ENCODE data around the gene OR51D1. TPM values are rescaled to one million over a fixed set of nuclear protein-coding genes. Genes with fewer than 3 reads are reported as not detected.

Gene OR51D1
- polyA plus RNA-seq, 1 donor (not counting 4 experiments of a cell fraction or from before 2014, with no cell fraction given) = not detected

- dilution Hi-C loops (cut with MboI; ENCODE audit: extremely low pct_ligation_motif_present, low sequenced_read_pairs) = no loop called here
- Histone ChIP-seq H3K4me2 (ENCODE audit: control insufficient read depth, extremely low read depth, insufficient read depth, low read depth, low read length) (no peak overlapping the region), H3K9ac (ENCODE audit: control insufficient read depth, extremely low read depth, insufficient read depth, low read length) (no peak overlapping the region), H3K27ac (ENCODE audit: control insufficient read depth, insufficient read depth, low read length) (no peak overlapping the region), H3K36me3 (ENCODE audit: control insufficient read depth in 2 of 2, extremely low read depth in 1 of 2, insufficient read depth in 2 of 2, low read length in 2 of 2) (no peaks in the 10 kb centered on the region), H3K79me2 (ENCODE audit: control insufficient read depth, insufficient read depth, low read length) (no peaks in the 10 kb centered on the region), H3K9me3 (ENCODE audit: control insufficient read depth, low read depth, low read length) (no peaks in the 10 kb centered on the region), H4K20me1 (ENCODE audit: control insufficient read depth, extremely low read depth, insufficient read depth, low read length) (no peaks in the 10 kb centered on the region), H2AFZ (ENCODE audit: control insufficient read depth, low read length) (no peak overlapping the region), H3K27me3 (ENCODE audit: control insufficient read depth, extremely low read depth, insufficient read depth, low read length) (peaks cover 6% of the 10 kb centered on the region), H3K9me1 (ENCODE audit: control insufficient read depth, extremely low read depth, insufficient read depth, low read length) (no peaks in the 10 kb centered on the region), H3K4me3 (ENCODE audit: control insufficient read depth in 2 of 3, extremely low read depth in 1 of 3, insufficient read depth in 2 of 3, low read depth in 1 of 3, low read length in 3 of 3) (no peak overlapping the region), H3K4me1 (ENCODE audit: control insufficient read depth, extremely low read depth, insufficient read depth, low read length) (no peaks in the 10 kb centered on the region)
- no peak for TF ChIP-seq EZH2 (IDR thresholded peaks at IDR 0.05; ENCODE audit: low read length)
- TF ChIP-seq, protein P1, sequence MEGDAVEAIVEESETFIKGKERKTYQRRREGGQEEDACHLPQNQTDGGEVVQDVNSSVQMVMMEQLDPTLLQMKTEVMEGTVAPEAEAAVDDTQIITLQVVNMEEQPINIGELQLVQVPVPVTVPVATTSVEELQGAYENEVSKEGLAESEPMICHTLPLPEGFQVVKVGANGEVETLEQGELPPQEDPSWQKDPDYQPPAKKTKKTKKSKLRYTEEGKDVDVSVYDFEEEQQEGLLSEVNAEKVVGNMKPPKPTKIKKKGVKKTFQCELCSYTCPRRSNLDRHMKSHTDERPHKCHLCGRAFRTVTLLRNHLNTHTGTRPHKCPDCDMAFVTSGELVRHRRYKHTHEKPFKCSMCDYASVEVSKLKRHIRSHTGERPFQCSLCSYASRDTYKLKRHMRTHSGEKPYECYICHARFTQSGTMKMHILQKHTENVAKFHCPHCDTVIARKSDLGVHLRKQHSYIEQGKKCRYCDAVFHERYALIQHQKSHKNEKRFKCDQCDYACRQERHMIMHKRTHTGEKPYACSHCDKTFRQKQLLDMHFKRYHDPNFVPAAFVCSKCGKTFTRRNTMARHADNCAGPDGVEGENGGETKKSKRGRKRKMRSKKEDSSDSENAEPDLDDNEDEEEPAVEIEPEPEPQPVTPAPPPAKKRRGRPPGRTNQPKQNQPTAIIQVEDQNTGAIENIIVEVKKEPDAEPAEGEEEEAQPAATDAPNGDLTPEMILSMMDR (optimal IDR thresholded peaks at IDR 0.05 in 1 of 3, IDR thresholded peaks at IDR 0.05 in 1 of 3, conservative IDR thresholded peaks at IDR 0.05 in 1 of 3; ENCODE audit: extremely low read depth in 1 of 3, insufficient read depth in 2 of 3, low read length in 3 of 3) = no peak
- FAIRE-seq = no peak
- no peak for DNase-seq (ENCODE audit: low read depth, low spot score)
Measured at GRCh38 chr11:4639931-4640330, 2.7 kb downstream of the OR51D1 start.

DNA sequence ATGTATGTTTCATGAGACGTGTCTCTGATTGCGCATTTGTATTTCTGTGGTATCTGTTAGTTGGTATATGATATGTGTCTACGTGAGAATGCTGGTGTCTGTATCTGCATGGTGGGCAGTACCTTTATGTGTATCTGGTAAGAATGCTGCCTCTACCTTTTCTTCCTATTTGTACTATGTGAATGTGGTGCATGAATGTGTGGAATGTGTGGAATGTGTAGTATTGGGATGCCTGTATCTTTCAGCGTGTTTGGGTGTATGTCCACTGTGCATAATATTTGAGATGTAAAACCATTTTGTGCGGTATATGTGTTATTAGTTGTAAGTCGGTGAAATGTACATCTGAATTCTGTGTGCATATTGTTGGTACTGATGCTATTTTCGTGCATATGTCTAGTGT, 4.2 kb downstream of the OR51D1 start:
- no peaks in the 10 kb centered on the region for H3K9me1 ChIP-seq (ENCODE audit: control insufficient read depth, extremely low read depth, insufficient read depth, low read length)
- FAIRE-seq (no peak), DNase-seq (ENCODE audit: low read depth, low spot score) (no peak)
- peaks cover 6% of the 10 kb centered on the region for H3K27me3 ChIP-seq (ENCODE audit: control insufficient read depth, extremely low read depth, insufficient read depth, low read length)
- TF ChIP-seq, protein P1 (optimal IDR thresholded peaks at IDR 0.05 in 1 of 3, IDR thresholded peaks at IDR 0.05 in 1 of 3, conservative IDR thresholded peaks at IDR 0.05 in 1 of 3; ENCODE audit: extremely low read depth in 1 of 3, insufficient read depth in 2 of 3, low read length in 3 of 3) = no peak
- TF ChIP-seq EZH2 (IDR thresholded peaks at IDR 0.05; ENCODE audit: low read length) = no peak
- H3K4me2 ChIP-seq (ENCODE audit: control insufficient read depth, extremely low read depth, insufficient read depth, low read depth, low read length) = no peak overlapping the region
- H4K20me1 ChIP-seq (ENCODE audit: control insufficient read depth, extremely low read depth, insufficient read depth, low read length) = no peaks in the 10 kb centered on the region
- no peaks in the 10 kb centered on the region for H3K79me2 ChIP-seq (ENCODE audit: control insufficient read depth, insufficient read depth, low read length)
- H3K9ac ChIP-seq (ENCODE audit: control insufficient read depth, extremely low read depth, insufficient read depth, low read length) = no peak overlapping the region
- no peak overlapping the region for H2AFZ ChIP-seq (ENCODE audit: control insufficient read depth, low read length)
- H3K4me3 ChIP-seq (ENCODE audit: control insufficient read depth in 2 of 3, extremely low read depth in 1 of 3, insufficient read depth in 2 of 3, low read depth in 1 of 3, low read length in 3 of 3) = no peak overlapping the region
- no peak overlapping the region for H3K27ac ChIP-seq (ENCODE audit: control insufficient read depth, insufficient read depth, low read length)
- dilution Hi-C loops (cut with MboI; ENCODE audit: extremely low pct_ligation_motif_present, low sequenced_read_pairs) = no loop called here
- H3K4me1 ChIP-seq (ENCODE audit: control insufficient read depth, extremely low read depth, insufficient read depth, low read length) = no peaks in the 10 kb centered on the region
- no peaks in the 10 kb centered on the region for H3K36me3 ChIP-seq (ENCODE audit: control insufficient read depth in 2 of 2, extremely low read depth in 1 of 2, insufficient read depth in 2 of 2, low read length in 2 of 2)
- no peaks in the 10 kb centered on the region for H3K9me3 ChIP-seq (ENCODE audit: control insufficient read depth, low read depth, low read length)

Measured in keratinocyte (primary cell).